T follicular helper cell (primary cell): ENCODE results near the gene NGEF.
"Not testable (repeated sequence)": the region's sequence is repeated elsewhere in the genome, so short reads cannot be mapped to it uniquely, and the experiment has no call there.

Source experiments
- DNase-seq: peaks from one replicate; pipeline ENCODE4 v3.0.0-alpha.2; 2020; ENCODE audit warnings: low read depth

The NGEF gene

DNA sequence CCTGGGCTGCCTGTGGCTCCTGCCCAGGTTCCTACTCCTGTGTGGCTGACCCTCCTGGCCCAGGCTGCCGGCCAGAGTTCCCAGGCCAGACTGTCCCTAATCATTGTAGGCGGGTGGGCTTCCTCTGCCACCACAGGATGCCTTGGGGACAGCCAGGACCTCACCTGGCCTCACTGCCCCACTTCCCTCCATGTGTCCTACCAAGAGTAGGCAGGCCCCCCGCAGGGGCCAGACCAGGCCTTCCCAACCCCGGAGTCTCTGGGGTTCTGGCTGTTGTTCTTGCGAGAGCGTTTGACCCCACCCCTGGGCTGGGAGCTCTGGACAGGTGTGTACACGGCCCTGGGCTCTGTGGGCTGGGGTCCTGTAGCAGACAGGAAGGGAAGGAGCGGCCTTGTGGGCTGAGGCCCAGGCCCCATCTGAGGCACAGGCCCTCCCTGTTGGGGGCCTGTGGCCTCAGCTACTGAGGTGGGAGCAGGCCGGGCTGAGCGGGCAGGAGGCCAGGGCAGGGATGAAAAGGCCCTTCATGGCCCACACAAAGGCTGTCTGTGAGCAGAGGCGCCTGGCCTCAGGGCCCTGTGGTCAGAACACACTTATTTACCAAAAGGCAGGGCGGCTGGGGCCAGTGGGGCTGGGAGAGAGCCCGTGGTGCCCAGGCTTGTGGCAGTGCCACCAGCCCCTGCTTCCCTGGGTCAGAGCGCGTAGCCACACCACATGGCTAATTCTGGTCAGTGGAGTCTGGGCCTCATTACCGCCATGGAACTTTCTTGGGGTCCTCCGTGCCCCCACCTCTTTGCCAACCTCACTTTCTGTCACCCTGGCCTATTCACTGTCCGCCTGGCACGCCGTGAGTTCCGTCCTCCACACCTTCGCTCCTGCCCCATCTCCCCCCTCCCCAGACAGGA lies 141.0 kb downstream of the NGEF start:
- no peak for DNase-seq

DNA sequence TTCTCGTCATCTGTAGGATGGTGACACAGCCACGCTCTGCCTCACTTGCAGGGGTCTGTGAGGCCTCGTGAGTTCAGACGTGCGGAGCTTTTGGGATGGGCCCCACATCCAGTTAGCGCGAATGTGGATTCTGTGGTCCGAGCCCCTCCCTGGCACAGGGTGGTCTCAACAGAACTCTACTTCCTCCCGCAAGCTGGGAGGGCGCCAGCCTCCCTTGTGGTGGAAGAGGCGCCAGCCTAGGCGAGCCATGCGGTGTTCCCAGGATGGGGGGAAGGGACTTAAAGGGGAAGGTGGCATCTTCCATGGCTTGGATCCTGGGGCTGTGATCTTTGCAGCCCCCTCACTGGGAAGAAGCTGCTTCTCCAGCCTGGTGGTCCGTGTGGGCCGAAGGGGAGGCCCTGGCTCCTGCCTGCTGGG lies 141.6 kb downstream of the NGEF start:
- DNase-seq: no peak

DNA sequence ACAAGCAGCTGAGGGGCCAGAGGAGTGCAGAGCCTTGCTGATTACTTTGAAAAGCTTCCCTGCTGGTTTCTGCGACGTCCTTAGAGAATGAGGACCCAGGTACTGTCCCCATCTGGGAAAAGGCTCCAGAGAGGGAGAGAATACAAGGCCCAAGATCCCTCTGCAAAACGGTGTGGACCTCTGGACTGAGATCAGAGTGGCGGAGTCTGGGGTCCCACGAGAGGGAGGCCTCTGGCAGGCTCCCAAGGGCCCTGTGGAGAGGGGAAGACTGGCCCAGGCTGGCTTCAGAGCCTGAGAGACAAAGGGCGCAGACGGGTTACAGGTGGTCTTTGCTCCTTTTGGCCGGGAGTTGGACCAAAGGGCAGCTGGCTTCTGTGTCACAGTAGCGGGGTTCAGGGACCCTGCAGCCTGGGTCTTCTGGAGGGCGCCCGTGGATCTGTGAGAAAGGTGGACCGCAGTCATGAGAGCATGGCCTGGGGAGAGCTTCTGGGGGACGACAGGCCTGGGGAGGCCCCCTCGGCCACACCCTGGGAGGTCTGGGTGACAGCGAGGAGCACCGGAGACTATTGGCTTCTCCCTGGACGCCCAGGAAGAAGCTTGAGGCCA lies 142.2 kb downstream of the NGEF start:
- DNase-seq: no peak

DNA sequence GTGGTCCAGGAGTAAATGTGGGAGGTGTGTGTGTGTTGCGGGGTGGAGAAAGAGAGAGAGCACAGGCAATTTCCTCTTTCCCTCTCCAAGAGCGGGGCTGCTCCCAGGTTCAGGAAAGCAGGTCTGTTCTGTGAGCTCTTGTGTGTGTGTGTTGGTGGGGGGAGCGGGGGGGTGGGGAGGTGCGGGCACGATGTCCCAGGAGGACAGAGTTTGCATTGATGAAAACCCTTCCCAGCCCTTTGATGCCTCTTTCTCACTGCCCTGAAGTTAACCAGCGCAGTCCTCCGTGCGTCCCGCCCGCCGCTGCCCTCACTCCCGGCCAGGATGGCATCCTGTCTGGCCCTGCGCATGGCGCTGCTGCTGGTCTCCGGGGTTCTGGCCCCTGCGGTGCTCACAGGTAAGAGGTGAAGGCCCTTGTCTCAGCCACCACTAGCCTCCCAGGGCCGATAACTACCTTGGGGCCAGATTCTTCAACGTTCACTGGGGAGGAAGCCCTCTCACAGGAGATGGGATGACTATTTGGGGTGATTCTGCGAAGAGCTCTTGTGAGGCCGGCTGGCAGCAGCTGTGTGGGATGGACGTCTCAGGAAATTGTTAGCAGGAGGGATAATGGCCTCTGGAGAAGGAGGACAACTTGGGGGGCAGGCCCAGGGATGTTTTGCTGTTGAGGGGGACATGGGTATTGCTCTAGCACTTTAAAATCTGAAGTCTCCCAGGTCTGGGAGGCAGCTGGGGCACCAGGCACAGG lies 142.9 kb downstream of the NGEF start, which contains the start of gene SNORC:
Gene SNORC (plus strand): TSS at position 247 of the 748 bp plus-strand sequence. CDS start 78 bp downstream, at position 325.
- no peak for DNase-seq

DNA sequence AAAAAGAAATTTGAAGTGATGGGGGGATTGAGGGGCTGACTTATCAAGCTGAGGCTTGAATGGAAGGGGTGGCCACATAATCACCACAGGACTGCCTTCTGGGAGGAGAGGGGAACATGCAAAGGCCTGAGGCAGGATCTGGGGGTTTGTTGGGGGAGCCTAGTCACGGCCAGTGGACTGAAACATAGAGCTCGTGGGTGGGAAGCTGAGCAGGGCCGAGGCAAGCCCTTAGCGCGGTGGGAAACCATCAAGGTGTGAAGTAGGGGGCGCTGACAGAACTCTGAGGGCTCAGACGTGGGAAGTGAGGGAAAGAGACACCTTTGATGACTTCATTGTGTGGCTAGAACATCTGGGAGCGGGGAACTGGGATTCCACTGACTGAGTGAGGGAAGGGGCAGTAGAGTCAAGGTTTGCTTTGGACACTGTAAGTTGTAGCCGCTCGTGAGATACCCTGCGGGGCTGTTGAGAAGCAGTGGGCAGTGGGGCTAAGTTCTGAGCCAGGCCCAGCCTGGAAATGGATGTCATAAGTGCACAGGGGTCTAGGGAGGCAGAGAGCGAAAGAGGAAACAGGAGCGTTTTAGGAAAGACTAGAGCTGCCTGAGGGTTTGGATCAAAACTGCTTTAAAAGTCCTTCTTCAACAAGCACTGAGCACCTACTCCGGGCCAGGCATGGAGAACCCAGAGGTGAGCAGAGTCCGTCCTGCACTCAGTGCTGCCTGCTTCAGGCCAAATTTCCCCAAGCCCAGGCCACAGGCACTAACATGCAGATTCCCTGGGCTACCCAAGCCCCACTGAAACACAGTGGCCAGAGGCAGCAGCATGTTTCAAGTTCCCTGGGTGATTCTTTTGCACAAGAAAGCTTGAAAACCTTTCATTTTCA lies 143.7 kb downstream of the NGEF start:
- DNase-seq: no peak

DNA sequence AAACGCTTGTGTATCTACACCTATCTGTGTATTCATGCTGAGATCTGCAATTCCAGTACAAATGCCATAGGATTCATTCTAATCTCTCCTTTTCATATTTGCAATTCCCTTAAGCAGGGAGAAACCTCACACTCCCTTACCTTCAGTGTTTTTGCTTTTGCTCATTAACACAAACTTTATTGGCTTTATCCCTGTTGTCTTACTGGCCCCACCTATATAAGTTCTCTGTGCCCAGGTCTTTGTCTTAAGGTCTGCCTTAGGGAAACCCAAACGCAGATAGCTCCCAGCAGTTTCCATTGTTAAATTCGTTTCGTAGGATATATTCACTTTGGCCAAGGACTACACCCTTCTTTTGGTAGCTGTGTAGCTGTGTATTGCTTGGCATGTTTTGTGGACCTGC lies 147.0 kb downstream of the NGEF start:
- no peak for DNase-seq

DNA sequence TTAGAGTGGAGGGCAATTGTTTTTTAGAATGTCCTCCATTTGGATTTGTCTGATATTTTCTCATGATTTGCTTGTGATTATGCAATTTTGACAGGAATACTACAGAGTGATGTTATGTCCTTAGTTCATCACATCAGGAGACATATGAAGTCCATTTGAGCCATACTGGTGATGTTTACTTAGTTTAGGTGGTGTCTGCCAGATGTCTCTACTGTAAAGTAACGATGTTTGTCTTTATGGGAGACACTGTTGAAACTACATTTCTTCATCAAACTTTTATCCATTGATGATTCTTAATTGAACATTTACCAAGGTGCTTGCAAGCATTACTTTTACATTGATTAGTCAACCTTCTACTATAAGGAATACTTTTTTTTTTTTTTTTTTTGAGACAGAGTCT lies 147.9 kb downstream of the NGEF start:
- no peak for DNase-seq

DNA sequence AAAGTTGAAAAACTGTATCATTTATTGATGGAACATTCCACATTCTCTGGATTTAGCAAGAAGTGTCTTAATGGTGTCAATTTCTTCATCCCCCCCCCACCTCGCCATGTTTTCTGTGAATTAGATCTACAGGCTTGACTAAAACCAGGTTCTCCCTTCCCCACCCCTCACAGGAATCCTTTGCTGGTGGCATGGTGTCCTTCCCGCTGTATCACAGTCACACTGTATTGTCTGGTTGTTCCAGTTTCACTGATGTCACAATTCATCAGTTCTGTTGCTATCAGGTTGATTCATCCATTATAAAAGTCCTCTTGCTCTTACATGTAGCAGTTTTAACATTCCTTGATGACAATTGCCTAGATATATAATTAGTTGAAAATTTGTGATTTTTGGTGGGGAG lies 149.1 kb downstream of the NGEF start:
- no peak for DNase-seq

DNA sequence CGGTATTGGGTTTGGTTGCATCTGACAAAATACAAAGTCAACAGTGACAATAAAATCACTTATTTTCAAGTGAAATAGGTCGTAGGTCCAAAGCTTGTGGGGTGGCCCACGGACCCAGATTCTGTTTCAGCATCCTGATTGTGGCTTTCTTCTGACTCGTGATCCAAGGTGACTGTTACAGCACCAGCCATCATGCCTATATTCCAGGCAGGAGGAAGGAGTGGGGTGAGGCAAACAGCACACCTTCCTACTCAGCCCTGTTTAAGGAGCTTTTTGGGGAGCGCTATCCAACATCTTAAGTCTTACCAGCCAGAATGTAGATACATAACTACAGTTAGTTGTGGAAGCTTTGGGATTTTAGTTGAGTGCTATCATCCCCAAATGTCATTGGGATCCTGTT lies 151.7 kb downstream of the NGEF start:
- no peak for DNase-seq

DNA sequence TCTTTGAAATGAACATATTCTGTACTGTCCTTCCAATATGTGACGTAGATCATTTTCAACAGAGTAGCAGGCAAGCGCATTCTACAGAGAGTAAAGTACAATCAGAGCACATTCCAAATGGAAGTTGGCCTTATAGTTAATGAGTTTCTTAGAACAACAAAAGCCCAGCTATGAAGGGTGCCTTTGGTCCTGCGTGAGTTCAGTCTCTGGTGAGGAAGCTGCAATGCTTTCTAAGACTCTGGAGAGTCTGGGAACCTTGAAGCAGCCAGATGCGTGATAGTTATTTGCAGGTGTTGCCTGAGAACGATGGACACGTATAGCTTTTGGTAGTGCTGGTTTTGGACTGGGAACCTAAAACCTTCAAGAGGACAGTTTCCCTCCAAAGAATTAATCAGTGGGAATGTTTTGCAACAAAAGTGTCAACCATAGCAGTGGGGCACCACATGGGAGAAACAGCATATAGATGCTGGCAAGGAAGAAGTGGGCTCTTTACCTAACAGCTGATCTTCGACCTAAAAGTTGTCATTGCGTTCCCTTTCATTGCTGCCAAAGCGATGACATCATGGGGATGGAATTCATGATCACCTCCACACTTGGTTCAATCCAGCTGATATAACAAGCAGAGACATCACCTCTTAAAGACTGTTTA lies 152.3 kb downstream of the NGEF start:
- no peak for DNase-seq

DNA sequence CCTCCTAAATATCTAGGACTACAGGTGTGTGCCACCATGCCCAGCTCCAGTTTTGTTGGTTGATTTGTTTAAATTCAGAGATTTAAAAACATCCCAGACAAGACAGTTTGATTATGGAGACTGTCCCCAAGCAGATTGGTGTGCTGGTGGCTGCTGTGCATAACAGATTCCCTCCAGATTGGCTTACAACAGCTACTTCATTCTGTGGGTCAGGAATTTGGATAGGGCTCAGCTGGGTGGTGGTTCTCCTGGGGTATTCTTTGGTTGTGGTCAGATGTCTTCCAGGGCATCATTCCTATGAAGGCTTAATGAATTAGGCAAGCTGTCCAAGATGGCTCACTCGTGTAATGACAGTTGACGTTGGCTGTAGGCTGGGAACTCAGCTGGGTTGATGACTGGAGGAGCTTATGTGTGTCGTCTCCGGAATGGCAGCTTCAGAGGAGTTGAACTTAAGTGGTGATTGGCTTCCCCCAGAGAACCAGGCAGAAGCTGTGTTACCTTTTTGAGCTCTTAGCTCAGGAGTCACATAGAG lies 153.6 kb downstream of the NGEF start:
- no peak for DNase-seq

DNA sequence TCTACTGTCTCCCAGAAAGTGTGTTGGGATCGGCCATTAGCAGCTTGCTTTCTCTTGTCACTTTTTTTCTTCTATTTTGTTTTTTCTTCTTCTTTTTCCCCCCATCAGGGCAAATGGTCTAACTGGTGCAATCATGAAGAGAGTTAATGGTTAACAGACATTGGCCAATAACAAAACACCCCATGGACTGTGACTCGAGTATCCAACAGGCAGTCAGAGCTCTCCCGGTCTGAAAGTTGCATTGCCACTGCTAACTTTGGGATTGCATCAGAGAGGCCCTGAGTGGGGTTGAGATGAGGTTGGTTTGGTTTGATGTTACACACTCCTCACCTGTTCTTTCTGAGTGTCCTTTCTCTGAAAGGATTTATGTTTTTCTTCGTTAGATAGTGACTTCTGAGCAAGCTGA lies 155.9 kb downstream of the NGEF start:
- DNase-seq: no peak

DNA sequence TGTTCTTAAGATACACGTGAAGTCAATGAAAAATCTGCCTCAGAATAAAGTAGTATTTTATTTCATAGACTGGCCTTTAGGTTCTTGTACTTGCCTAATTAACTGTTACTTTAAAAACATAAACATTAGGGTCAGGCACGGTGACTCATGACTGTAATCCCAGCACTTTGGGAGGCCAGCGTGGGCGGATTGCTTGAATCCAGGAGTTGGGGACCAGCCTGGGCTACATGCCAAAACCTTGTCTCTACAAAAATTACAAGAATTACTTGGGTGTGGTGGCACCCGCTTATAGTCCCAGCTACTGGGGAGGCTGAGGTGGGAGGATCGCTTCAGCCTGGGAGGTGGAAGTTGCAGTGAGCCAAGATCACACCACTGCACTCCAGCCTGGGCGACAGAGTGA lies 159.0 kb downstream of the NGEF start:
- DNase-seq: no peak

DNA sequence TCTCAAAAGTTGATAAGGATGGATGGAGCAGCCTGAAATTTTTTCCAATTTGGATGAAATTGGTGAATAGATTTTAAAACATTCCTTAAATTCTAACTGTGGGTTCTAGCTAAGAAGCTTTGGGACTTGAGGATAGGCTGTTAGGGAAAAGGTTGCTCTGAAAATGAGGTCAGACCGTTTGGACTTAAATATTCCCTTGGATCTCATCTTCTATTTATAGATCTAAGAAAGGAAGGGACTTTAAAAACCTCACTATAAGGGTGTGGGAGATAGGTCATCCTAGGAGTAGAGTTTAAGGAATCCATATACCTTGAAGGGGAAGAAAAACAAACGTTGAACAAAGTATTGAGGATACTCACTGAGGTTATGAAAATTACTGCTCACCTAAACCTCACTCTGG lies 160.4 kb downstream of the NGEF start:
- DNase-seq: no peak

DNA sequence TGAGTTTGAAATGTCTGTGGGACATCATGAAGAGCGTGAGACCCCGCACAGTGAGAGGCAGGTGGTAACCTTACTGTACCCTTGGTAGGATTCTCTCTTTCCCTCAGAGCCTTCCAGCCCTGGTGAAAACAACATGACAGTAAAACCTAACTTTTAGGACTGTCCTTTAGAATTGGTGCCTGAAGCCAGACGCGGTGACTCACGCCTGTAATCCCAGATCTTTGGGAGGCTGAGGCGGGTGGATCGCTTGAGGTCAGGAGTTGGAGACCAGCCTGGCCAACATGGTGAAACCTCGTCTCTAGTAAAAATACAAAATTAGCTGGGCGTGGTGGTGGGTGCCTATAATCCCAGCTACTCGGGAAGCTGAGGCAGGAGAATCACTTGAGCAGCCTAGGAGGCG lies 161.0 kb downstream of the NGEF start:
- DNase-seq: not testable (repeated sequence)

DNA sequence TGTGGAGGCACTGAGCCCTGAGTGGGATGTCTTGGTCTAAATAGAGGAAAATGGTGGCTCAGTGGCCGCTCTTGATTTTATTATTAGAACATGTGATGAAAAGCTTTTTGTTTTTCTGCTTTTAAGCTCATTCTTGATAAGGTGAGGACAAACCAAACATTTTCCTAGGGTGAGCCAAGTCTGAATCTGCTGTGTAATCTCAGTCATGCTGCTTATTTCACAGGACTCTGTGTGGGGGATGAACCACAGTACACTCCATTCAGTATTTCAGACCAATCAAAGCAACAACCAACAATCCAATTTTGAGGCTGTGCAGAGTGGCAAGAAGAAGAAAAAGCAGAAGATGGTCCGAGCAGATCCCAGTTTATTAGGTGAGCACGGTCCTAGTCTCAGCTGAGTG lies 163.0 kb downstream of the NGEF start:
- no peak for DNase-seq

DNA sequence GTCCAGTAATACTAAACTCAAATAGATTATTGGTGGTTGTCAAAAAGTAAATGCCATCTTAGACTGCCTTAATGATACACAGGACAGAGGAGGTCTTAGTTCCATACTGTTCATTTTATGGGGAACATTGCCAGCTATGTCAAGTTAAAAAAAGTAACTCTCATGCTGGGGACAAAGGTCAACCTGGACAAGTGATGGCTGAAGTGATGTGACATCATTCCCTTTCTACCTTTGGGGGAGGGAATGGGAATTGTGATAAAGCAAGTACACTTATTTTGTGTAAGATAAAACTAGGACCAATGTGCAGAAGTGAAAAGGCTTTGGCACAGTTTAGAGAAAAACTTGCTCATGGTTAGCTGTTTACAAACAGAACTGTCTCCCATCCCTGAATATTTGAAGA lies 167.0 kb downstream of the NGEF start:
- no peak for DNase-seq

DNA sequence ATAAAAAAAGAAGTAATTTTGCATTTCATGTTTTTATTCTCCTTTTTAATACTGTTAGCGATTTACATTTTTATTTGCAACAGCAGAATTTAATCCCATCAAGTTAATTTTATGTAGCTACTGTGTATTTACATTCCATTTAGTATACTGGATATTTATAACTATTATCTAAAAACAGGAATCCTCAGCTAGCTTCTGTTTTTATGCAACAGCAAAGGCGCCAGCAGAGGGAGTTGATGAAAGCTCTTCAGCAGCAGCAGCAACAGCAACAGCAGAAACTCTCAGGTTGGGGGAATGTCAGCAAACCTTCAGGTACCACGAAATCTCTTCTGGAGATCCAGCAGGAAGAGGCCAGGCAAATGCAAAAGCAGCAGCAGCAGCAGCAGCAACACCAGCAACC lies 169.2 kb downstream of the NGEF start:
- no peak for DNase-seq

DNA sequence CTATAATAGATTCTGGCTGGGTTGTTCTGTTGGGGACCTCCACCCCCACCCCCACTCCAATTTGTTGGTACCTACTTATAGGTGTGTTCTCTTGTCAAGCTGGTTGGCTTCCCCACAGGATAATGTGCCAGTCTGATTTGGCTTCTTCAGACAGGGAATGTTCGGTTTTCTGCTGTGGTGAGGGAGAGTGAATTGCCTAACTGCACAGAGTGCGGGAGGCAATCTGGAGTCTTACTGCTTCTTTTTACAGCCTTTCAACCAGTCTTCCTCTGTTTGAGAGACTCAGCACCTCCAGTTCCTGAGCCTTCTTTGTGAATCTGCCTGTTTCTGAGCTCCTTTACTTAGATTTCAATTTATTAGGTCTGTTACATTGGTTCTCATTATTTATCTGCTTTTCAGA lies 170.4 kb downstream of the NGEF start:
- no peak for DNase-seq

DNA sequence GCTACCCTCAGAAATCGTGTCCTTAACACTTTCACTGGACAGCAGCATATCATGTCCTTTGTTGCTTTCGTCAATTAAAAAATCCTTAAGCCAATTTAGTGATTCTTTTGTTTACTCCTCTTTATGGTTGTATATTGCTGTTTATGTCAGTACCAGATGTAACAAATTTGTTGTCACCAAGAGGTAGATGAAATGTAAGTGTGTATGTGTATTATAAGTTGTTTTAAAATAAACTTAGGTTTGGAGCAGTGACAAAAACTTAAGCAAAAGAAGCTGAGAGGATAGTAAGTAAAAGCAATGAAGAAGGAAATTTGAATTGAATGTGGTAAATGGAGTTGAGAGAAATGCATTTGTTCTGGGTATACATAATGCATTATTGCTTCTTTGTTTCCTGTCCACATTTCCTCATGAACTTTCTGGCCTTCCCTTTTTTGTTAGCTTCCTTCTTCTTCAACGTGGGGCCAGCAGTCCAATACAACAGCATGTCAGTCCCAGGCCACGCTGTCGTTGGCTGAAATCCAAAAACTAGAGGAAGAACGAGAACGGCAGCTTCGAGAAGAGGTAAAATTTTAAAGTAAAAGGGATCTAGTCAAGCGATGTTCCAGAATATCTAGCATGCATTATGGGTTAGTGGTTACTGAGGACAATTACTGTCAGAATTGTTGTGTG lies 173.5 kb downstream of the NGEF start:
- DNase-seq: no peak
